B cell (primary cell): ENCODE measurements around the gene AMT.

Experiments used
- EZH2 ChIP-seq: IDR thresholded peaks from 2 replicates; pipeline ENCODE4 v1.6.1; 2012; ENCODE audit warnings: borderline replicate concordance, low read depth, mild to moderate bottlenecking, moderate library complexity, low read length; ENCODE audit not compliant: insufficient read depth, poor library complexity, severe bottlenecking
- TF ChIP-seq, protein P1 (sequence below): fragments of 200-600 bp; IDR thresholded peaks from one replicate; pipeline ENCODE4 v1.8.0; 2022; ENCODE audit warnings: antibody characterized with exemption, mild to moderate bottlenecking

DNA sequence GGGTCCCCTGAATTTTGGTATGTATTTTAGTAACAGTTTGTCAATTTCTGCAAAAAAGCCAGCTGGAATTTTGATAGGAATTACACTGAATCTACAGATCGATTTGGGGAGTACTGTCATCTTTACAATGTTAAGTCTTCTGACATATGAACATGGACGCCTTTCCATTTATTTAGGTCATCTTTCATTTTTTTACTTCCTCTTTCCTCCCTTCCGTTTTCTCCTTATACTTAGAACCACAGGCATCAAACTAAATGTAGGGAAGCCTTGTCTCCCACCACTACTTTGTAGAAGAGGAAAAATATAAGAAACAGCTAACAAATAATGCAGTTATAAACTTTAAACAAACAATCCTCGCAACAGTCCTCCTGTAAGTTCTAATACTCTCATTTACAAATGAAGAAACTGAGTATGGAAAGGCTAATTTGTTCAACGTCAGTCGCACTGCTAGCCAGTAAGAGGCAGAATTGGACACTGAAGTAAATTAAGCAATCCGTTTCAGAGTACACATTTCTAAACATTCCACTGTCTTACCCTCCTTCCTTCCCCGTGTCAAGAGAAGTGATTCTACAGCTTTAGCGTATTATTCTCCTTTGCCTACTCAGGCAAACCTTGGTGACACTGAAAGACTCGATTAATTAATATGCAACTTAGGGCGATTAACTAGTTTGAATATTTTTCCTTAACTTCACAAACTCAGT, 36.1 kb downstream of the AMT start:
- TF ChIP-seq, protein P1, sequence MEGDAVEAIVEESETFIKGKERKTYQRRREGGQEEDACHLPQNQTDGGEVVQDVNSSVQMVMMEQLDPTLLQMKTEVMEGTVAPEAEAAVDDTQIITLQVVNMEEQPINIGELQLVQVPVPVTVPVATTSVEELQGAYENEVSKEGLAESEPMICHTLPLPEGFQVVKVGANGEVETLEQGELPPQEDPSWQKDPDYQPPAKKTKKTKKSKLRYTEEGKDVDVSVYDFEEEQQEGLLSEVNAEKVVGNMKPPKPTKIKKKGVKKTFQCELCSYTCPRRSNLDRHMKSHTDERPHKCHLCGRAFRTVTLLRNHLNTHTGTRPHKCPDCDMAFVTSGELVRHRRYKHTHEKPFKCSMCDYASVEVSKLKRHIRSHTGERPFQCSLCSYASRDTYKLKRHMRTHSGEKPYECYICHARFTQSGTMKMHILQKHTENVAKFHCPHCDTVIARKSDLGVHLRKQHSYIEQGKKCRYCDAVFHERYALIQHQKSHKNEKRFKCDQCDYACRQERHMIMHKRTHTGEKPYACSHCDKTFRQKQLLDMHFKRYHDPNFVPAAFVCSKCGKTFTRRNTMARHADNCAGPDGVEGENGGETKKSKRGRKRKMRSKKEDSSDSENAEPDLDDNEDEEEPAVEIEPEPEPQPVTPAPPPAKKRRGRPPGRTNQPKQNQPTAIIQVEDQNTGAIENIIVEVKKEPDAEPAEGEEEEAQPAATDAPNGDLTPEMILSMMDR = no peak
- no peak for TF ChIP-seq EZH2
